A204.1 (cell line): ENCODE results near the gene CCDC195.

Source experiments
- FAIRE-seq: peaks from 2 replicates; lab custom pipeline; 2012; peaks lifted over from hg19 to GRCh38; lab: Jason Lieb, UNC

The CCDC195 gene, protein sequence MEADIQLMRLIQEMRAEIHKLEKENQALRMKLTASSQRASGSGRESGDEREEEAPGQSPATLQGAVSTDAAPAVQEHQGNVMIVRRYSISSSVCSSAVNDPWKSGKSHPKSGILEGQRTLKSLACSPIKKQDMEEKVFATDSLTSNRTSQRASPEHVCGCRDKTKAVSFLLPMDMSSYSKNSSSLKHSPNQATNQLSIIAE

DNA sequence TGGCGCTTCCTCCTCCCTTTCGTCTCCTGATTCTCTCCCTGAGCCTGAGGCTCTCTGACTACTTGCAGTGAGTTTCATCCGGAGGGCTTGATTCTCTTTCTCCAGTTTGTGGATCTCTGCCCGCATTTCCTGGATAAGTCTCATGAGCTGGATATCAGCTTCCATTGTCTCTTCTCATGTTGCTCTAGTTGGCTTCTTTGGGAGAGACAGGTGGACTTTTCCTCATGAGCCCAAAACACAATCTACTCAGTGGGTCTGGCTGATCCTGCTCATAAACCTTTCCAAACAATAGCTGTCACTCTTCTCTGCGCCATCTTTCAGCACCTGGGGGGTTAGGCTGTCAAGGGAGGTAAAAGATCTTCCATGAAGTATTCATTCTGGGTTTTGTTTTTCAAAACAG, at the start of gene CCDC195:
CCDC195 (minus strand) TSS at position 165 of the 400 bp plus-strand sequence; CDS start at position 165, 0 bp downstream.
- no peak for FAIRE-seq

DNA sequence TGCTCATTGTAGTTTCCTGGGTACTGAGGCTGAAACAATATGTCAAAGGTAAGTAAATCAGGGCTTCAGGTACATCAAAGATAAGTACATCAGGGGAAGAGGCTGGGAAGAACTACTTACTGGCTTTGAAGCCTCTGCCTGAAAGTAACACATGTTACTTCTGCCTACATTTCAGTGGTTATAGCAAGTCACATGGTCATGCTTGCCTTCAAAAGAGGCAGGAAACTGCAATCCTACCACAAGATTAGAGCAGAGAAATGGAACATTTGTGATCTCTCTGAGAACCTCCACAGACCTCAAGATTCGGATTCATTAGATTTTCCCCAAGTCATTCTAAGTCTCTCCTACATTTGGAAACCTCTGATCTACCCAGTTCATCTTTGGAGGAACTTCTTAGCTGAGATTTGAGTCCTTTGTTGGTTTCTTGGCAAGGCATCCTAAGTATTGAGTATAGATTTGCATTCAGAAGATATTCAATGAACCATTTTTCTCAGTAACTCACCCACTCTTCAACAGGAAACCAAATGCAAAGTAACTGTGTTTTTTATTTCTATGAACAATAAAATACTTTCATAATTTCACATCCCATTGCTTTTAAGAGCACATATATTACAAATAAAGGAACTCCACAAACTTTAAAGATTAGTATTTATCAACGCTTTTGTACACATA, 48.5 kb upstream of the CCDC195 start:
- no peak for FAIRE-seq

DNA sequence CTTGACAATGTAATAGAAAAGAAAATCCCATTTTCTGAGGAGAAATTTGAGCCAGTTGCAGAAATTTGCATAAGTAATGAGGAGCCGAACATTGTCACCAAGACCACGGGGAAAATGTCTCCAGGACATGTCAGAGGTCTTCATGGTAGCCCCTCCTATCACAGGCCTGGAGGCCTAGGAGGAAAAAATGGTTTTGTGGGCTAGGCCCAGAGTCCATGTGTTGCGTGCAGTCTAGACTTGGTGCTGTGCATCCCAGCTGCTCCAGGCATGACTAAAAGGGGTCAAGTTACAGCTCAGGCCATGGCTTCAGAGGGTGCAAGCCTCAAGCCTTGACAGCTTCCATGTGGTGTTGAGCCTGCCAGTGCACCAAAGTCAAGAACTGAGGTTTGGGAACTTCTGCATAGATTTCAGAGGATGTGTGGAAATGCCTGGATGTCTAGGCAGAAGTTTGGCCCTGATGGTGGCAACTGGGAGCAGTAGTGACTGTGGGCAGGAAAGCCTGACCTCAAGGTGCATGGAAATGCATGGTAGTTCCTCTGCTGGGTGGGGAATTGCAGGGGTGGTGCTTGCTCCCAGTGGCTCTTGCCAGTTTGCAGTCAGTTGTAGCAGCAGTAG, 41.9 kb upstream of the CCDC195 start:
- no peak for FAIRE-seq

DNA sequence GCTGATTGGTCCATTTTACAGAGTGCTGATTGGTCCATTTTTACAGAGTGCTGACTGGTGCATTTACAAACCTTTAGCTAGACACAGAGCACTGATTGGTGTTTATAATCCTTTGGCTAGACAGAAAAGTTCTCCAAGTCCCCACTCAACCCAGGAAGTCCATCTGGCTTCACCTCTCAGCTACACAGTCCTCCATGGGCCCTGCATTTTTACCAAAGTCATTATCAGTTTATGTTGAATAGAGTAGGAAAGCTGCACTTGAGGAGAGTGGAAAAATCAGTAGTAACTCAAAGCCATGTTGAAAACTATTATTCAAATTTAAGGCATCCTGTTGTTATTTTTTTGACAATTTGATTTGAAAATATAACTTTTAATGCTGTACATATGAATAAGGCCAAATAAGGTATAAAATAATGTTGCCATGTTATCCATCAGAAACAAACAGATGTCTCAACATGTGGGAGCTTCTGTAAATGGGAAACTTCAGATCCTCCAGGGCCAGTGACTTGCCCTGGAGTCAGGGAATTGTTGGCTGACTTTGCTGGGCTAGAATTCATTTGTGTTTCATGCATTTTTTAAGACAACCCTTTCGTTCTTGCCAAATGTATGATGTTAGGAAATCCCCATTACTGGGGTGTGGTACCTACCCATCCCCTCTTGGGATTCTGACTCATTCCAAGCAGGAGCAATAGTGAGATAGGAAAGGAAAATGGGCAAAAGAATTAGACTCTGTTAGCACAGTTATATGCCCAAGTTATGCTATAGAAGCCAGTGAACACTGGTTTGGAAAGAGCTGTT, 37.8 kb upstream of the CCDC195 start:
- no peak for FAIRE-seq

DNA sequence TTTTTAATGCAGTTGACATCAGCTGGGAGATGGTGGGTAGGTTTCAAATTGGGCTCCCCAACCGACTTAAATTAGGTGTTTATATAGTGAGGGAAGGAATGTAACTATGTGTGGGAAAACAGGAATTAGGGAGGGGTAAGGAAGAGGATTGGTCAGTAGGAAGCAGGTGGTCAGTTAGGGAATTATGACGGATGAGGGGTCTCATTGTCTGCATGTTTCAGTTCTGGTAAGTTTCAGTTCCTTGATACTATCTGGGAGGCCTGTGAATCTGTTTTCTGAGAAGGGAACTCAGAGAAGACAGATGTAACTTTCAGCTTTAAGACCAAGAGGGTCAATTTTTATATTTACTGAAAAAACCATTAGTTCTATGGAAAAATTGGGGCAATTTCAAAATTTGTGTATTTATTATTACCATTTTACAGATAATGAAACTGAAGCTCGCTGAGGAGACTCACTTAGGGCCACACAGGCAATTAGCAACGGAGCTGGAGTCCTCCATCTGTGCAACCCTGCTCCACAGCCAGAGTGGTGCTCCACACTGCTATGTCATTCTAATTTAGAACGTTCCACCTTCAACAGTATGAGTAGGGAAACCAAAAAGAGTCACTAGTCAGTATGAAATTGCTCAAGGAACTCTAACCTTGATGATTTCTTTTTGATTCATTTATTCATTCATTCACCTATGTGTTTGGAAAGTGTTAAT, 36.0 kb upstream of the CCDC195 start:
- FAIRE-seq = no peak

DNA sequence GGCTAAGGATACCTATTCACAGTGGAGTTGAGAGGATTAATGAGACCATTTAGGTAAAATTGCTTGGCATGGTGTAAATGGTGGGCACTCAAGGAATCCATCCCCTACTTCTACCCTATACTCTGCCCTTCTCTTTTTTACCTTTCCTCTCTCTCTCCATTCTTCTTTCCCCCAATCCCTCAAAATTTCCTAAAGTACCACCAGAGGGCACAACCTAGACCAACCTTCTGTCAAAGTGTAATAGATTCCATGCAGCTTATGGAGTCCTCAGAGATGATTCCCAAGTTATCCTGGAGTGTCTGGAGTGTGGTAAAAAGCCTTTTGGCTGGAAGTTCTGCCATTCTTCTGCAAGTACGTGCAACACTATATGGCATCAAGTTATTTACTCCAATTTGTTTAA, 33.0 kb upstream of the CCDC195 start:
- FAIRE-seq = no peak

DNA sequence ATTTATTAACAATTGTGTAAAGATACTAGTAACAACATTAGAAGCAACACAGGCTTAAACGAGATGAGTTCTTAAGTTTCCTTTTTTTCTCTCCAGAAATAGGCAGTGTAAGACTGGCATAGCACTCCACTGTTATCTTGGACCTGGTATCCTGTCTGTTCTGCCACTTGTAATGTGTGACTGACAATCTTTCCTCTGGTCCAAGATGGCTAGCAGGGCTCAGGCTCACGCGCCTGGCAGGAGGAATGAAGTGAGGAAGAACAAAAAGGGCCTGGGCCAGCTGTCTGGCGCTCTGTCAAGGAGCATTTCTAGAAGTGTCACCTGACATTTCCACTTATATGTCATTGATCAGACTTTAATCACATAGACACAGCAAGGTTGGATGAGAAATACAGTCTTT, 31.6 kb upstream of the CCDC195 start:
- FAIRE-seq = no peak

DNA sequence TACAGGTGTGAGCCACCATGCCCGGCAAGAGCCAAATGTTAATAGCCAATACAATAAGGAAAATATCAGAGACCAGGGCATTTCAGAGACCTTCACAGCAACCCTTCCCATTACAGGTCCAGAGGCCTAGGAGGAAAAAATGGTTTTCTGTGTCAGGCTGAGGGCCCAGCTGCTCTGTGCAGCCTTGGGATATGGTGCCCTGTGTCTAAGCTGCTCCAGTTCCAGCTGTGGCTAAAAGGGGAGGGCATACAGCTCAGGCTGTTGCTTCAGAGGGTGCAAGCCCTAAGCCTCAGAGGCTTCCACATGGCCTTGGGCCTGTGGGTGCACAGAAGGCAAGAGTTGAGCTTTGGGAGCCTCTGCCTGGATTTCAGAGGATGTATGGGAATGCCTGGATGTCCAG, 20.1 kb upstream of the CCDC195 start:
- no peak for FAIRE-seq

DNA sequence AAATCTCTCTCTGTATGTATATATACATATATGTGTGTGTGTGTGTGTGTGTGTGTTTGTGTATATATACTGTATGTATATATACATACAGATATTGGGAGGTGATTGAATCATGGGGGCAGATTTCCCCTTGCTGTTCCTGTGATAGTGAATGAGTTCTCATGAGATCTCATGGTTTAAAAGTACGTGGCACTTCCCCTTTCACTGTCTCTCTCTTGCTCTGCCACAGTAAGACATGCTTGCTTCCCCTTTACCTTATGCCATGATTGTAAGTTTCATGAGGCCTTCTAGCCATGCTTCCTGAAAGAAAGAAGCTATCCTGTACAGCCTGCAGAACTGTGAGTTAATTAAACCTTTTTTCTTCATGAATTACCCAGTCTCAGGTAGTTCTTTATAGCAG, 18.8 kb upstream of the CCDC195 start:
- FAIRE-seq = no peak

DNA sequence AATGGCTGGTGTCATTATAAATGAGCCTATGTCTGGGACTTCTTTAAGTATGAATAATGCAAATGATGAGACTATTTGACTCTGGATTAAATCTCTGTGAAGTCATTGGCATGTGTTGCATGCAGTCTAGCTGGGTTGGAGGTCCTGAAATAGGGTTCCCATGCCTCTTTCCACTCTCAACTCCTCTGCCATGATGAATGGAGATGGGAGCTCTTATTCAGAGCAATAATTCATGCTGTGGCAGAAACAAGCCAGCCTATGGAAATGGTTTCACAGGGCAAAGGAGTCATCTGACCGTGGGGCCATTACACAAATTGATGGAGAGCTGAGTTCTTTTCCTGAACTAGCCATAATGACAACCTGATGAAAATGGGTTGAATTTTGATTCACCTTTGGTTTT, 15.5 kb upstream of the CCDC195 start:
- FAIRE-seq = no peak

DNA sequence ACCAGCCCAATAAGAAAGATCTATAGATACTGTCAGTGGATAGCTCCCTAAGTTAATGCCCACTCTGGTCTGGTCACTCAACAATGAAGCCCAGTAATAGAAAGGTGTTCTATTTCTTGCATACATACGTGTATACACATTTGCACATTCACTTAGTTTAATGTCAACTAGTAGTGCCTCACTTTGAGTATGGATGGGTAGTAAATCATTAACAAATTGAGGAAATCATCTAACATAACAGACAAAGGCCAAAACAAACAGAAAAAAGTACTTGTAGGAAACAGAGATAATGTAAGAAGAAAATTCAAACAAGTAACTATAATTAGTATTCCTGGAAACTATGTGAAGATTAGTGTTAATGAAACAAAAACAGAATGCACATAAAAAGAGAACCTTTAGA, 13.3 kb upstream of the CCDC195 start:
- no peak for FAIRE-seq

DNA sequence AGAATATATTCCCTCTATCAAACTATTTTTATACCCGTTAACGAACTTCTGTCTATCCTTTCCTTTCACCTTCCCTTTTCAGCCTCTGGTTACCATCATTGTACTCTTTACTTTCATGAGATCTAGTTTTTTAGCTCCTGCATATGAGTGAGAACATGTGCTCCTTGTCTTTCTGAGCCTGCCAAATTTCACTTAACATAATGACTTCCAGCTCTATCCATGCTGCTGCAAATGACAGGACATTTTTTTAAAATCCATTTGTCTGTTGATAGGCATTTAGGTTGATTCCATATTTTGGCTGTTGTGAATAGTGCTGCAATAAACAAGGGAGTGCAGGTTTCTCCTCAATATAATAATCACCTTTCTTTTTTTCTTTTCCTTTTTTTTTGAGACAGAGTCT, 8.2 kb upstream of the CCDC195 start:
- FAIRE-seq = no peak

DNA sequence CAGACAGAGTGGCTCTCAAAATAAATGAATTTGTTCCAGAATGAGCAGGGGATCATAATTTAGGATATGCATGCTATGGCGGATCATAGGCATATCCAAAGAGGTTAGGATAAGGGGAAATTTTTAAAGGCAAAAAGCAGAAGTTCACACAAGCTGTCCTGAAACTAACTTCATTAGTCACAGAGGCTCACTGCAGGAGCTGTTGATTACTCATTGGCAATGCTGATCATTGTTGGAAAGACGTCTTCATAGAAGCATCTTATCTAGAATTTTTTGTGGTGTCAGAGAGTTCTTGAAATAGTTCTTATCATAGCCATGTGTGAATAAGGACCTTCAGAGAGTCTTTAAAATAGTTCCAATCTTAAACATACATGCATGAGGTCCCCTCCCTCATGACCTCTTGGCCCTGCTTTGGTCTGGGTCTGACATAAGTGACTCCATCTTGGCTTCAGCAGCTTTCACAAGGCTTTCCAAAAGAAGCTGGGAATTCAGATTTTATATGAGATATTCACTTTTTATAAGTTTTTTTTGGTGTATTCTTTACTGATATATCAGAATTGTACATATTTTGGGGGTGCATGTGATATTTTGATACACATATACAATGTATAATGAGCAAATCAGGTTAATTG, 7.5 kb upstream of the CCDC195 start:
- FAIRE-seq = no peak

DNA sequence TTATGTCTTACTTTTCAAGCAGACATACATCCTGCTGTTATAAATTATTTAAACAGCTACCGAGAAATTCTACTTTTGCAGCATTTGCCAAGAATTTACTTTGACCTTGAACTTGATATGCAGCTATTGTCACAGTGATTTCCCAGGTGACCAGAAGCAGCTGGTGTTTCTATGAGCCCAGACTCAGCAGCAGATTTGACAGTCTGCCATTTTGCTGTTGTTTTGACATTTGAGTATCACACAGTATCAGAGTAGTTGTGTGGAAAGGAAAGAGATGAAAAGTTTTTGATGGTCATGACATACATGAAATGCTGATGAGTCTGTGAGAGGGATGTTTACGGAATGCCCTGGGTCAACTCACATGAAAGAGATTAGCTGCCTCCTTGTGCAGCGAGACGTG, 6.6 kb upstream of the CCDC195 start:
- no peak for FAIRE-seq

DNA sequence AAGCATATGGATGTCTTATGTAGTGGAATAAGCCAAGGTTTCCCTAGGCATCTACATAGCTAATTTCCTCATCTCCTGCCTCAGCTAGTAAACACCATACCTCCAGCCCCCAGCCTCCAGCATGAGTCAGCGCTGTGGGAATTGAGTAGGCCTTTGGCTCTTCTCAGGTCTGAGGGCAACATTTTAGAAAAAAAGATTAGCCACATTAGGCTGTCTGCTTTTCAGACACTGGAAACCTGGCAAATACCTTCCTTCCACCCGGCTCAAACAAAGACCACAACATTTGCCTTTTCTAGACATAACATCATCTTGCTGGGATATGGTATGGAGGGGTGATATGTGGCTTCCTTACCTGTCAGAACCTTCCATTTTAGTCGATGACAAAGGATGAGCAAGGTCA, 6.1 kb upstream of the CCDC195 start:
- no peak for FAIRE-seq

DNA sequence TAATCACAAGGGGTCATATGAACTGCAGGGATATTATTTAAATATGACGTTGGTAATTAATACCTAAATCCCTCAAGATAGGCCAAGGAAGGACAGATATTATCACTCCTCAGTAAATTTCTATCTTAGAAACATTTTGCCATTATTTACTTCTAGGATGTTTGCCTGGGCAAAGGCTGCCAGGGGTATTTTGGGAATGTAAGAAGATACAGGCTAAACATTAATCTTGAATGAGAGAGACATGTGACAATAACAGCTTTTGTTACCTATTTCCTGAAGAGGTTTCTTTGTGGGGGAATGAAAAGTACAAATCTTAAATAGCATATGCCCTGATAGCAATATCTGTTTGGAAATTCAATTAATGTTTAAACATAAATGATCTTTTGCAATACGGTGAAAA, 756 bp upstream of the CCDC195 start:
- FAIRE-seq = no peak

DNA sequence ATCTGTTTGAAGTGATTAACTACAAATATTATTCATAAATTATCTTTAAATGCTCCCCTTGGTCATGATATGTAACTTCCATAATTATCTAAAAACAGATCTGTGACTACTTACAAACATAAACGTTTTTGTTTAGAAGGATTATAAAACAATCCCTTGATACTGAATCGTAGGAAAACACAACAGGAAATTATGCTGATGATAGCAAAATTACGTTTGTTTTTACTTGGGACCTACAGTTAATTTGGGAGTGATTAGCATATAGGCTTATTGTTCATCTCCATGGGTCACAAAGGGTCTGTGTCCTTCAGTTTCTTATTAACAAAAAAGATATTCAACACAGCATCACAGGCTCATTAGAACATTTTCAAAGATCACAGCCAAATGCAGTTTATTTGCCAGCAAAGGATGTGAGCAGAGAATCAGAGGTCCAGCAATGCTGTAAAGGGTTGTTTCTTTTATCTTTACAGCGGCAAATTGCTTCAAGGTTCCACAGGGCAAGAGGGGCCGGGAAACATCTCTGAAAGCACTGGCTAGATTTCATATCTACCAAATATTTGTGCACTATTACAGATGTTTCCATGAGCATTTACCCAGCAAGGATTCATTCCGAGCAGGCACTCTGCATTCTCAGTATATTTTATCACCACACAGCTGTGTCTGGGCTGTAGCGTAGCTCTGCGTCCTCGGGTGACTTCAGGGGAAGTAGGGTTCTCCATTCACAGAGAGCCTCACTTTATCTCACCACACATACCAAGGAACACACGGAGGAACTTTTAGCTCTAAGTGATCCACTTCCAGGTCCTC, 4.1 kb downstream of the CCDC195 start:
- no peak for FAIRE-seq

DNA sequence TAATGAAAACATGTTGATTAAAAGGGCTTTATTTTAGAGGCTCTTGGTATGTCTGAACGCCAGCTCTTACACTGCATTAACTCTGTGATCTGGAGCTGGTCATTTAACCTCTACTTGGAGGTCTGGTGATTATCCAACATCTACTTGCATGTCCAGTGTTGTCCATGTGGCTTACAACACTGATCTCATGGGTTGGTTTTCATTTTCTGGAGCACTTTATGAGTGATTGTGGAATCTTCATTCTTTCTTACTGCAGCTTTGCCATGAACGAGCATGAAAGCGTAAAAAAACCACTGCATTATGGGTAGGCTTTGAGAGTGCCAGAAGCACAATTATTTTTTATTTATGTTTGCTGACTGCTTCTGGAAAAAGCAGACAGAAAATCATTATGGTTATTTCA, 4.8 kb downstream of the CCDC195 start:
- FAIRE-seq = no peak

DNA sequence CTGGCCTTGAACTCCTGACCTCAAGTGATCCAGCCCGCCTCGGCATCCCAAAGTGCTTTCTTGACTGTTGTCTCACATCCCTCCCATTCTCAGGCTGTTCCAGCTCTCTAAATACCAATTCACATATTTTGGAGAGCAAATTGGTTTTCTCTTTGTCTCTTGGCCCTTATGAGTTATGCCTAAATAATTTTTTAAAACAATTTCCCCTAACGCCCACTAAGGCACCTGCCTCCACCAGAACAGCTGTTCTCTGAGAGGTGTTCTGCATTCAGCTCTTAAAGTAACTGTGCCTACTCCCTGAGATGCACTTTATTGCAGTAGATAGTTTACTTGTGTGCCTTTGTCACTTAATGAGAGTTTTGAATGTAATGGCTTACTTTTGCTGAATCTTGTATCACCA, 6.9 kb downstream of the CCDC195 start:
- no peak for FAIRE-seq

DNA sequence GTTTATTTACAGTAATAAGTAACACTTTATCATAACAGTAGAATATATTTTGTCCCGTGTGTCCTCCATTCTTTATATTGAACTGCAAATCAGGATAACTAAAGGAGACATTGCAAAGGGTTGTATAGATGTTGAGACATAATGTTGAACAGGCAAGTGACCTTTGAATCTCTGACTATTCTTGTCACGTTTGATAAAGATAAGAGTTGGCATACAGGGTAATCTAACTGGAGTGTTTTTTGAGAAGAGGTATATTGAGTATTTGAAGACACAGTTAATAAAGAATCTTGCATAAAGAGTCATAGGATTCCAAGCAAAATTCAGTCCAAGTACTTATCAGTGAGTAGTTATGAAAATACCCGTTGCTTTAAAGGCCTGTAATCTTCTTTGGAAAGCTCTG, 21.7 kb downstream of the CCDC195 start:
- FAIRE-seq = no peak

DNA sequence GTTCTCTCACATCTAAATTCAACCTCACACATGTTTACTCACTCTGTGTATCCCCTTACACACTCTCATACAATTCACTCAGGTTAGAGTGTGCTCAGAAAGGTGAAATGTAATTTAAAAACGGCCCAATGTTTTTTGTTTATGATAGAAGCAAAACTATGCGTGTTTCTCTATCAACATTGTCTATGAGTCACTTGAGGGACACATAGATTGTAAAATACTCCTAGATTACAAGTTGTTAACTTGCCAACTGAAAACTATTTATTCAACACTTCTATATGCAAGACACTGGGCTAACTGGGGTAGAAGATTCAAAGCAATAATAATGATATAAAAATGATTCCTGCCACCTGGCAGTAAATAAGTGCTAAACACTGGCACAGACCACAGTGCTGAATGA, 24.6 kb downstream of the CCDC195 start:
- FAIRE-seq = no peak
